ENCODE results near the gene UGT3A1.
"Not testable (repeated sequence)": the region's sequence is repeated elsewhere in the genome, so short reads cannot be mapped to it uniquely, and the experiment has no call there.

Gene UGT3A1

DNA sequence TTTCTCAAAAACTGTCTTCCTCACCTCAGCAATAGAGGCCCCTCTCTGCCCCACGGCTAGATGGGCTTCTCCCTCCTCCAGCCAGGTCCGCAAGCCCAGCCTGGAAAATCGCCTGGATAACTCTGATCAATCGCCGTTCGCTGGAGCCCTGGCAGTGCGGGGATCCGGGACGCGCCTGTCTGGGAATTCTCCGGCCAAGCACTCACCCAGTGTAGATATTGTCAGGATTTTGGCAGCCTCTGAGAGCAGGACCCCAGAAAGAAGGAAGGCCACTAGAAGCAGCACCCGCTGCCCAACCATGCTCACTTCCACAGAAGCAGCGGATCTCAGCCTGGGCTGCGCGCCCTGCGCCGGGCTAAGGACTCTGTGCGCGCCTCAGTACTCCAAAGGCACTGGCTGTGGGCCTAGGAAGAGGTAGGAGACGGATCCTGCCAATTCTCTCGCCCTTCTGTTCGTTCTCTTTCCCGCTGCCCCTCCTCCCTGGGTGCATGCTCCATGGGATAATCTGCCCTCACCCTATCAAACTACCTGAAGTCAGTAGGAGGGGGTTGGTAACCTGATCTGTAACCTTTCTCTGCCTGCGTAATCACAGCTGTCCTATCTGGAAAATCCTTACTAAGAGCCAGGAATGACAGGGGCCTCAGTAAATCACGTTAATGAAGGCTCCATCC is at the start of gene UGT3A1:
Gene UGT3A1, minus strand, starts transcription at position 450 of the 671 bp plus-strand sequence. Its CDS starts 150 bp downstream, at position 300.
- Histone ChIP-seq H3K27me3 (replicated peaks; ENCODE audit: control insufficient read depth, insufficient read depth, low read length) (no peaks in the 10 kb centered on the region; the same call in 1 of the 2 replicates), H3K4me3 (replicated peaks; ENCODE audit: low read depth, low read length) (no peak within 1 kb of the TSS), H3K36me3 (ENCODE audit: control insufficient read depth, insufficient read depth, low read length) (no peaks in the 10 kb centered on the region)
- no peak for TF ChIP-seq CTCF (IDR thresholded peaks at IDR 0.05; ENCODE audit: insufficient read depth, low read length, poor library complexity, severe bottlenecking)
- no peak for DNase-seq (ENCODE audit: extremely low read depth, insufficient read length)

GRCh38 chr5:36035696-36036095 is 44.5 kb upstream of the UGT3A1 start:
- no peaks in the 10 kb centered on the region for H3K27me3 ChIP-seq (replicated peaks; ENCODE audit: control insufficient read depth, insufficient read depth, low read length)
- DNase-seq (ENCODE audit: extremely low read depth, insufficient read length) = no peak
- H3K36me3 ChIP-seq (ENCODE audit: control insufficient read depth, insufficient read depth, low read length) = no peaks in the 10 kb centered on the region
- H3K4me3 ChIP-seq (replicated peaks; ENCODE audit: low read depth, low read length) = no peak overlapping the region
- TF ChIP-seq CTCF (IDR thresholded peaks at IDR 0.05; ENCODE audit: insufficient read depth, low read length, poor library complexity, severe bottlenecking) = no peak

DNA sequence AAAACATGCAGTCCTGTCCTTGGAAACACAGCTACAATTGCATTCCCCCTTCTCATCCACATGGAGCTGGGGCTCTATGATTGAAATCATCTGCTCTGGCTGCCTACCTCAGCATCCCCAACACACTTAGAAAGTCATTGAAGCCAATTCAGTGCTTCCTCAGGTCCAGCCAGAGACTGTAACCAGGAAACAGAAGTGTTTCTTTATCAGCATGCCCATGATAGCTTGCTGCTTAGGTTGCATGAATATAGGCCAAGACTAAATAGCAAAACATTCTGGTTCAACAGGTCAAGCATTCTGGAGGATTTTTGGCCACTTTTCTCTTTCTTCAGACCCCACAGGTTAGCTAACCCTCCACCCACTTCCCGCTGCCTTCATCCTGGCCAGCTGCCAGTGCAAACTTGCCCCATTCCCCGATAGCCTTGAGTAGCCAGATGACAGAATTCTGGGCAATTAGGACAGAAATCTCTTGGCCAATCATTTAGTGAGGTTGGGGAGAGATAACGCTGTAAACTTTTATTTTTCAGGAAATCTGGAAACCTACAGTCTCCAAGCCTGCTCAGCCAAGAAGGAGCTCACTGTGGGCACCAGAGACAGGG is 43.4 kb upstream of the UGT3A1 start:
- not testable (repeated sequence) for DNase-seq (ENCODE audit: extremely low read depth, insufficient read length); H3K27me3 ChIP-seq (replicated peaks; ENCODE audit: control insufficient read depth, insufficient read depth, low read length); H3K36me3 ChIP-seq (ENCODE audit: control insufficient read depth, insufficient read depth, low read length); H3K4me3 ChIP-seq (replicated peaks; ENCODE audit: low read depth, low read length)

DNA sequence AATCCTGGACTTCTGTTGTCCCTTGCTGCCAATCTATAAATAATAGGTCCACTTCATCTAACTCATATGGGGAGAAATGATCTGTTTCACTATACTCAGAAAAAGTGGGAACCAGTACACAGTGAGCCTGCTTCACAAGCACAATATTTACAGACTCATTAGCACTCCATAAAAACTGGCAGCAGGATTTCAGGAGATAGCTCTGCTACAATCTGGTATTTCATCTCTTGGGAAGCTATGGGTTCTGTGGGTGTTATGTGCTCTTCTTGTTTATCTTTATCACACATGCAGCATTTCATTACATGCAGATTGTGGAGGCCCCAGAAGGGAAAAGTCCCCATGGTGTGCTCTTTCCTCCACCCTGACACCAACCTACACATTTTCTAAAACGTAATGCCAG is 42.3 kb upstream of the UGT3A1 start:
- TF ChIP-seq CTCF (IDR thresholded peaks at IDR 0.05; ENCODE audit: insufficient read depth, low read length, poor library complexity, severe bottlenecking) = no peak
- DNase-seq (ENCODE audit: extremely low read depth, insufficient read length) = no peak

GRCh38 chr5:36033047-36033446 is 41.9 kb upstream of the UGT3A1 start:
- no peaks in the 10 kb centered on the region for H3K36me3 ChIP-seq (ENCODE audit: control insufficient read depth, insufficient read depth, low read length)
- no peak for TF ChIP-seq CTCF (IDR thresholded peaks at IDR 0.05; ENCODE audit: insufficient read depth, low read length, poor library complexity, severe bottlenecking)
- DNase-seq (ENCODE audit: extremely low read depth, insufficient read length) = no peak
- no peak overlapping the region for H3K4me3 ChIP-seq (replicated peaks; ENCODE audit: low read depth, low read length)
- no peaks in the 10 kb centered on the region for H3K27me3 ChIP-seq (replicated peaks; ENCODE audit: control insufficient read depth, insufficient read depth, low read length)

More for the DNA sequence above, 42.3 kb upstream of the UGT3A1 start:
- Histone ChIP-seq H3K27me3 (replicated peaks; ENCODE audit: control insufficient read depth, insufficient read depth, low read length) (no peaks in the 10 kb centered on the region), H3K4me3 (replicated peaks; ENCODE audit: low read depth, low read length) (no peak overlapping the region), H3K36me3 (ENCODE audit: control insufficient read depth, insufficient read depth, low read length) (no peaks in the 10 kb centered on the region)

GRCh38 chr5:36031223-36031622 is 40.0 kb upstream of the UGT3A1 start:
- Histone ChIP-seq H3K27me3 (replicated peaks; ENCODE audit: control insufficient read depth, insufficient read depth, low read length) (no peaks in the 10 kb centered on the region), H3K36me3 (ENCODE audit: control insufficient read depth, insufficient read depth, low read length) (no peaks in the 10 kb centered on the region), H3K4me3 (replicated peaks; ENCODE audit: low read depth, low read length) (no peak overlapping the region)
- TF ChIP-seq CTCF (IDR thresholded peaks at IDR 0.05; ENCODE audit: insufficient read depth, low read length, poor library complexity, severe bottlenecking) = no peak
- DNase-seq (ENCODE audit: extremely low read depth, insufficient read length) = no peak

Measured in GM06990 (cell line).